Lower leg skin (tissue), 4 donors: ENCODE data around the gene TAF12. TPM values are rescaled to one million over a fixed set of nuclear protein-coding genes. Genes with fewer than 3 reads are reported as not detected.
A peak's percentile ranks its signal among the peaks of the same experiment; 100 is the strongest.
"Not testable (repeated sequence)": the region's sequence is repeated elsewhere in the genome, so short reads cannot be mapped to it uniquely, and the experiment has no call there.

Experiments used
- DNase-seq, 2 donors: peaks; one replicate each; pipeline ENCODE4 v3.0.0-alpha.2; 2019; ENCODE audit warnings: low spot score in 2 of 2
- H3K4me3 ChIP-seq: fragments of 200-600 bp; sonication (generic); 2 replicates; pipeline ENCODE4 v1.5.1; 2017; ENCODE audit warnings: mild to moderate bottlenecking, low read depth; ENCODE audit not compliant: poor library complexity, severe bottlenecking
- CTCF ChIP-seq, 3 donors: fragments of 450-650 bp; IDR thresholded peaks; one replicate each; pipeline ENCODE4 v1.5.1; 2016; ENCODE audit warnings: antibody characterized with exemption in 3 of 3, mild to moderate bottlenecking in 3 of 3, moderate library complexity in 2 of 3
- POLR2A ChIP-seq, 2 donors: fragments of 450-650 bp; IDR thresholded peaks; one replicate each; pipeline ENCODE4 v1.6.1; 2016 to 2017; ENCODE audit warnings: antibody characterized with exemption in 2 of 2, mild to moderate bottlenecking in 1 of 2, moderate library complexity in 1 of 2
- WGBS, 2 donors: methylation state at CpG; one replicate each; pipeline ENCODE4 v1.1.5; 2018; 5-methylcytosine and 5-hydroxymethylcytosine counted together
- intact Hi-C: fragments of 100-400 bp; cut with DNase I; formaldehyde crosslinking; loops from one replicate; pipeline ENCODE4 v1.15.0; 2023; ENCODE audit warnings: low total_unique reads
- total RNA-seq, 4 donors: library from RNA; depleted of rRNA; stranded (reverse); fragments of >200 nt; gene quantifications; one replicate each; pipeline ENCODE4 v1.1.0, GENCODE V29; 2016

TAF12 gene
- total RNA-seq, 4 donors from 2014 or later = 19.3 to 28.8 (median 24.0) TPM

GRCh38 chr1:28656335-28656734 is 13.5 kb upstream of the TAF12 start:
- WGBS, 2 donors = 80 to 84% methylated on average over 6 of the region's 6 CpGs
- no peak for DNase-seq
- no peak overlapping the region for H3K4me3 ChIP-seq
- TF ChIP-seq CTCF (IDR thresholded peaks at IDR 0.05) = no peak
- no peak for TF ChIP-seq POLR2A (IDR thresholded peaks at IDR 0.05)
- intact Hi-C loops = no loop called here

GRCh38 chr1:28655448-28656311 is 12.8 kb upstream of the TAF12 start:
- intact Hi-C loops, DNase-seq, H3K4me3 ChIP-seq: not testable (repeated sequence)
- 82 to 87% methylated on average over 10 of the region's 10 CpGs for WGBS, 2 donors

- DNase-seq, intact Hi-C loops: not testable (repeated sequence)
- WGBS, 2 donors = 41 to 49% methylated on average over 3 of the region's 3 CpGs
Measured at GRCh38 chr1:28653870-28654269, 11.0 kb upstream of the TAF12 start.

GRCh38 chr1:28653063-28653462 is 10.2 kb upstream of the TAF12 start:
- WGBS, 2 donors = 92% methylated on average over 13 of the region's 13 CpGs
- H3K4me3 ChIP-seq, intact Hi-C loops: not testable (repeated sequence)

More at GRCh38 chr1:28653870-28654269, 11.0 kb upstream of the TAF12 start:
- H3K4me3 ChIP-seq = not testable (repeated sequence)

GRCh38 chr1:28648474-28649198 is 5.8 kb upstream of the TAF12 start, which contains the start of gene RNU11:
TSS of gene RNU11 (plus strand) at chr1:28648600.
- H3K4me3 ChIP-seq = peak within 1 kb of the TSS; percentile 2
- DNase-seq = peak; percentile 87 to 97
- peak in 1 of 2 donors; percentile 100 for TF ChIP-seq POLR2A (IDR thresholded peaks at IDR 0.05)
- no peak for TF ChIP-seq CTCF (IDR thresholded peaks at IDR 0.05)
- WGBS, 2 donors = 1% methylated on average over 28 of the region's 28 CpGs
- intact Hi-C loops = loop anchor here (10.0 kb wide), 1 partner anchor 126 kb away; no protein-coding TSS in a partner anchor

More at GRCh38 chr1:28653063-28653462, 10.2 kb upstream of the TAF12 start:
- DNase-seq = not testable (repeated sequence)

- TF ChIP-seq CTCF (IDR thresholded peaks at IDR 0.05) (no peak), POLR2A (IDR thresholded peaks at IDR 0.05) (no peak)
- WGBS, 2 donors = 0 to 1% methylated on average over 18 of the region's 18 CpGs
- intact Hi-C loops = loop anchor here (10.0 kb wide), 1 partner anchor 127 kb away; no protein-coding TSS in a partner anchor
- peak; percentile 90 to 97 for DNase-seq
- no peak overlapping the region for H3K4me3 ChIP-seq
Measured at GRCh38 chr1:28648008-28648473, 5.2 kb upstream of the TAF12 start.

GRCh38 chr1:28646040-28646439 is 3.2 kb upstream of the TAF12 start:
- TF ChIP-seq CTCF (IDR thresholded peaks at IDR 0.05) = no peak
- TF ChIP-seq POLR2A (IDR thresholded peaks at IDR 0.05) = no peak
- intact Hi-C loops = loop anchor here (10.0 kb wide), 1 partner anchor 129 kb away; no protein-coding TSS in a partner anchor
- DNase-seq = no peak
- 91 to 95% methylated on average over 1 of the region's 1 CpG for WGBS, 2 donors
- no peak overlapping the region for H3K4me3 ChIP-seq

GRCh38 chr1:28645406-28645805 is 2.5 kb upstream of the TAF12 start:
- intact Hi-C loops = loop anchor here (10.0 kb wide), 1 partner anchor 129 kb away; no protein-coding TSS in a partner anchor
- DNase-seq, H3K4me3 ChIP-seq: not testable (repeated sequence)
- 94 to 96% methylated on average over 11 of the region's 11 CpGs for WGBS, 2 donors
